A673 (cell line): ENCODE measurements around the gene SMIM20. TPM values are rescaled to one million over a fixed set of nuclear protein-coding genes. Genes with fewer than 3 reads are reported as not detected.

ENCODE experiments used
- BruUV-seq: library from RNA; stranded (reverse); fragments of 400-500 nt; replicated peaks from 2 replicates; lab custom pipeline; 2021; lab: Mats Ljungman, UMichigan
- CTCF ChIA-PET: fragments of 300-600 bp; sonication (Branson Sonifier 250); formaldehyde crosslinking; loops from one replicate; lab custom pipeline; 2022; ENCODE audit warnings: antibody characterized with exemption; lab: Charles Lee
- POLR2A ChIA-PET: fragments of 300-600 bp; sonication (Branson Sonifier 250); formaldehyde crosslinking; loops from one replicate; lab custom pipeline; 2022; ENCODE audit warnings: antibody characterized with exemption; ENCODE audit not compliant: low non-redundant PET; lab: Charles Lee
- DNase-seq: peaks from one replicate; pipeline ENCODE4 v3.0.0-alpha.2; 2015; ENCODE audit warnings: low spot score
- H3K27ac ChIP-seq: fragments of 200-600 bp; sonication (generic); 2 replicates; pipeline ENCODE4 v1.5.1; 2016; ENCODE audit warnings: mixed run types, low read depth, mild to moderate bottlenecking, mixed read lengths, antibody characterized with exemption, low read length; ENCODE audit not compliant: poor library complexity, severe bottlenecking
- H3K27me3 ChIP-seq: fragments of 200-600 bp; sonication (generic); replicated peaks from 2 replicates; pipeline ENCODE4 v1.6.1; 2017; ENCODE audit warnings: mixed run types, low read depth, mild to moderate bottlenecking, mixed read lengths, antibody characterized with exemption, low read length; ENCODE audit not compliant: insufficient read depth, poor library complexity
- H3K36me3 ChIP-seq: fragments of 200-600 bp; sonication (generic); 2 replicates; pipeline ENCODE4 v1.6.1; 2016; ENCODE audit warnings: mixed run types, mild to moderate bottlenecking, mixed read lengths, antibody characterized with exemption, low read length; ENCODE audit not compliant: insufficient read depth, poor library complexity, severe bottlenecking
- H3K4me1 ChIP-seq: fragments of 200-600 bp; sonication (generic); 2 replicates; pipeline ENCODE4 v1.6.1; 2017; ENCODE audit warnings: mixed run types, mild to moderate bottlenecking, mixed read lengths, antibody characterized with exemption, low read length; ENCODE audit not compliant: insufficient read depth, poor library complexity, severe bottlenecking
- H3K4me3 ChIP-seq: fragments of 200-600 bp; sonication (generic); 2 replicates; pipeline ENCODE4 v1.5.1; 2016; ENCODE audit warnings: low read depth, mixed run types, mild to moderate bottlenecking, mixed read lengths, low read length; ENCODE audit not compliant: poor library complexity, severe bottlenecking
- H3K9me3 ChIP-seq: fragments of 200-600 bp; sonication (generic); 2 replicates; pipeline ENCODE4 v1.6.1; 2016; ENCODE audit warnings: mixed run types, low read depth, mild to moderate bottlenecking, mixed read lengths, antibody characterized with exemption, low read length; ENCODE audit not compliant: poor library complexity, severe bottlenecking
- EZH2 ChIP-seq: fragments of 200-600 bp; sonication (generic); IDR thresholded peaks from 2 replicates; pipeline ENCODE4 v1.6.1; 2017; ENCODE audit warnings: borderline replicate concordance, low read depth, mild to moderate bottlenecking, mixed read lengths, antibody characterized with exemption, low read length; ENCODE audit not compliant: poor library complexity, severe bottlenecking
- intact Hi-C: fragments of 100-400 bp; cut with micrococcal nuclease; formaldehyde crosslinking; loops from one replicate; pipeline ENCODE4 v1.10.0; 2022; ENCODE audit not compliant: unreplicated experiment
- total RNA-seq: library from RNA; stranded (reverse); gene quantifications from 2 replicates; pipeline ENCODE4 v1.2.3, GENCODE V29; 2021
- TF ChIP-seq, protein P1 (sequence below): fragments of 300-800, 200-600 bp; sonication (generic); conservative IDR thresholded peaks from 2 replicates; pipeline ENCODE4 v1.5.1; 2017; ENCODE audit warnings: low read depth, mild to moderate bottlenecking, antibody characterized with exemption, low read length, moderate library complexity, mixed read lengths

SMIM20 gene
- total RNA-seq, 1 experiment from 2014 or later, result 25.2 TPM

DNA sequence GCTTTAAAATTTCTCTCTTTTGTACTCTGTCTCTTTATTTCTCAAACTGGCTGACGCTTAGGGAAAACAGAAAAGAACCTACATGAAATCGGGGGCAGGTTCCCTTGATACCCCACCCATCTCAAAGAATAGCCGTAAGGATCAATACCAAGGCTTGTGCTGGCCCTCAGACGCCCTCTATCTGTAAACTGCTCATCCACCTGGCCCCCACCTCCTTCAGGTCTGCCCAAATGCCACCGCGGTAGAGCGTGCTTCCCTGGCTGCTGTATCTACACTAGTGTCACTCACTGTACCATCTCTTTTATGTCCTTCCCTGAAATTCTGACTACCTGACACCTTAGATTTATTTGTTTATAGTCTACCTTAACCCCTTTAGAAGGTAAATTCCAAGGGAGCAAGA lies 62.8 kb downstream of the SMIM20 start:
- Histone ChIP-seq H3K27ac (no peak overlapping the region), H3K9me3 (no peaks in the 10 kb centered on the region), H3K4me3 (no peak overlapping the region), H3K4me1 (no peaks in the 10 kb centered on the region), H3K27me3 (no peaks in the 10 kb centered on the region), H3K36me3 (no peaks in the 10 kb centered on the region)
- intact Hi-C loops, result no loop called here
- BruUV-seq, result no TSS peak
- no peak for DNase-seq
- TF ChIP-seq, protein P1, sequence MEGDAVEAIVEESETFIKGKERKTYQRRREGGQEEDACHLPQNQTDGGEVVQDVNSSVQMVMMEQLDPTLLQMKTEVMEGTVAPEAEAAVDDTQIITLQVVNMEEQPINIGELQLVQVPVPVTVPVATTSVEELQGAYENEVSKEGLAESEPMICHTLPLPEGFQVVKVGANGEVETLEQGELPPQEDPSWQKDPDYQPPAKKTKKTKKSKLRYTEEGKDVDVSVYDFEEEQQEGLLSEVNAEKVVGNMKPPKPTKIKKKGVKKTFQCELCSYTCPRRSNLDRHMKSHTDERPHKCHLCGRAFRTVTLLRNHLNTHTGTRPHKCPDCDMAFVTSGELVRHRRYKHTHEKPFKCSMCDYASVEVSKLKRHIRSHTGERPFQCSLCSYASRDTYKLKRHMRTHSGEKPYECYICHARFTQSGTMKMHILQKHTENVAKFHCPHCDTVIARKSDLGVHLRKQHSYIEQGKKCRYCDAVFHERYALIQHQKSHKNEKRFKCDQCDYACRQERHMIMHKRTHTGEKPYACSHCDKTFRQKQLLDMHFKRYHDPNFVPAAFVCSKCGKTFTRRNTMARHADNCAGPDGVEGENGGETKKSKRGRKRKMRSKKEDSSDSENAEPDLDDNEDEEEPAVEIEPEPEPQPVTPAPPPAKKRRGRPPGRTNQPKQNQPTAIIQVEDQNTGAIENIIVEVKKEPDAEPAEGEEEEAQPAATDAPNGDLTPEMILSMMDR, result no peak
- TF ChIP-seq EZH2, result no peak
- POLR2A ChIA-PET, result no interaction called here
- CTCF ChIA-PET, result no interaction called here

DNA sequence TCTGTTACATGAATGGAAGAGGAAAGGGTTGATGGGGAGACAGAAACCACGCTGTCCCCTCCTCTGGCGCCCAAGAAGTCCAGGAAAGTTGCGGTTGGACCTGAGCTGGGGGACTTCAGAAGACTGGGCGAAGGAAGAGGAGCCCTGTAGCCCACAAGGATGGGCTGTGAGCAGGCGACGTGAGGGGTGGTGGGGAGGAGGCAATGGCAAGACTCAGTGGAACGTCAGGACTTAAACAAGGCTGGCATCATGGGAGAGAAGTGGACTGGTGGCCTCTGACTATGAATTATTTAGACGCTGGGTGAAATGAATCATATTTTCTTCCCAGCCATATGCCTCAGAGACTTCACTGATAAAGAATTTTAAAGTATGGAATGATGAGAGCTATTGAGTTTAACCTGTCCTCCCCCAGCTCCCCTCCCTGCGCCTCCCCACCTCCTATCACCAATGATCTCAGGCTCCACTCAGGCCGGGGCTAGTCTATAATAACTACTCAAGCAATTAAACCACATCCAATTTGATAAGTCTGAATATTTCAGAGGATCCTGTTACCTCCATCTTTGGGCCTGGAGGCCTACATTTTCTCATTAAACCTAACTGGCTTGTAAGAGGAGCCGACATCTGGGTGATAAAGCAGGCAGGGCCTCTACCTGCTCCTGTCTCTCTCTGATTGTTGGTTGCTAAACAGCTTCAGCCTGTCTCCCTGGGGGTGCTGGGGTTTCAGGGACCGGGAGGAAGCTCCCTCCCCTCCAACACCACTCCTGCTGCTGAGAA lies 63.6 kb downstream of the SMIM20 start:
- intact Hi-C loops, result no loop called here
- no peak for DNase-seq
- POLR2A ChIA-PET, result no interaction called here
- CTCF ChIA-PET, result no interaction called here
- no peak overlapping the region for H3K27ac ChIP-seq
- no peaks in the 10 kb centered on the region for H3K27me3 ChIP-seq
- no peak overlapping the region for H3K4me3 ChIP-seq
- BruUV-seq, result no TSS peak
- H3K4me1 ChIP-seq, result no peaks in the 10 kb centered on the region
- no peaks in the 10 kb centered on the region for H3K36me3 ChIP-seq
- no peaks in the 10 kb centered on the region for H3K9me3 ChIP-seq
- TF ChIP-seq, protein P1, result no peak
- no peak for TF ChIP-seq EZH2

DNA sequence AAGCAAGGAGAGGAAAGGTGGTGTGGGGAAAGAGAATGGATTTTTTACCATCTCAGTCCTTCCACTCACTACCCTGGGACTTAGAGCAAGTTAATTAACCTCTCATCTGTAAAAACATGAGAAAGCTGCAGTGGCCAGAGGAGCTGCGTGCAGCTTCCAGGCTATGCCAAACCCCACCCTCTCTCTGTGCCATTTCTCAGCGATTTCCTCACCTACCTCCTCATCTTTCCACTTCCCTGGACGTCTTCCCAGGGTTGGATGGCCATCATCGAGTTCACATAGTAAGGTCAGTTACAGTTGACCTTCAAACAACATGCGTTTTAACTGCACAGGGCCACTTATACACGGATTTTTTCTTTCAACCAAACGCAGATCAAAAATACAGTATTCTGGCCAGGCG lies 64.3 kb downstream of the SMIM20 start:
- ChIA-PET POLR2A (no interaction called here), CTCF (no interaction called here)
- Histone ChIP-seq H3K36me3 (no peaks in the 10 kb centered on the region), H3K27me3 (no peaks in the 10 kb centered on the region), H3K4me3 (no peak overlapping the region), H3K4me1 (no peaks in the 10 kb centered on the region), H3K27ac (no peak overlapping the region), H3K9me3 (no peaks in the 10 kb centered on the region)
- intact Hi-C loops, result no loop called here
- no TSS peak for BruUV-seq
- TF ChIP-seq EZH2, result no peak
- TF ChIP-seq, protein P1, result no peak
- no peak for DNase-seq

Other genes with a start within 250 kb of the SMIM20 start
- 35.8 and 40.0 TPM in 2 replicates for gene SEL1L3, start 51.2 kb upstream of the SMIM20 start, total RNA-seq